ENCODE measurements around the gene EFTUD2.

DNA sequence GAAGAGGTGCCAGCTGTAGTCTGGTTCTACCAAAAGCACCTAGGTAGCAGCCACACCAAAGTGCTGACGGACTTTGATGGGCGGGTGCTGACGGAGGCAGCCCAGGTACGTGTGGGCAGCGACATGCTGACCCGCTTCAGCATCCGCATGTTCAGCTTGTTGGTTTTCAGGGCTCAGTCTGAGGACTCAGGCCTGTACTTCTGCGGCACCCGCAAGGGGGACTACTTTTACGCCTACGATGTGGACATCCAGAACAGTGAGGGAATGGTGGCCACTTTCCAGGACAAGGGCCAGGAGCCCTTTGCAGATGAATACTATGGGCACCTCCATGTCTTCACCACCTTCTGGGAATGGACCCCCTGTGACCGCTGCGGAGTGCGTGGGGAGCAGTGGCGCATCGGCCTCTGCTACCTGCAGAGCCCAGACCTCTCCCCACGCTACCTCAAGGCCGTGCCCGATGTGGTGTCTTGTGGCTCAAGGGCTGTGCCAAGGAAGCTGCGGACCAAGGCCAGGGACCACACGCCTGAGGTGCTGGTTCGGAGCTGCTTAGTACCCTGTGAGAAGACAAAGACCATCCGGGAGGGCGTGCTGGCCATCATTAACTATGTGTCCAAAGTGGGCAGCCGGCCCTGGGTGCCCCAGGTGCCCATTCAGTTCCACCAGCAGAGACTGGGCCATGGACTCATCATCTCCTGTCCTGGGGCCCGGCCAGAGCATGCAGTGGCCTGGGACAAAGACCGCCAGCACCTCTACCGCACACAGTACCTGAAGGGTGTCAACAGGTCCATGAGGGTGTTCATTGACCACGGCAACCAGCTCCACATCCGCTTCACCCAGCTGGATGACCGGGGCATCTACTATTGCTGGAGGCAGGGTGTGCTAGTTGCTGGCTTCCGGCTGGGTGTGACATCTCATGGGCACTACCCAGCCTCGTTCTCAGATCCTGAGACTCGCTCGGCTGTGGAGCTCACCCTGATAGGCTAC is 5.0 kb upstream of the EFTUD2 start:
- TF ChIP-seq, protein P1, sequence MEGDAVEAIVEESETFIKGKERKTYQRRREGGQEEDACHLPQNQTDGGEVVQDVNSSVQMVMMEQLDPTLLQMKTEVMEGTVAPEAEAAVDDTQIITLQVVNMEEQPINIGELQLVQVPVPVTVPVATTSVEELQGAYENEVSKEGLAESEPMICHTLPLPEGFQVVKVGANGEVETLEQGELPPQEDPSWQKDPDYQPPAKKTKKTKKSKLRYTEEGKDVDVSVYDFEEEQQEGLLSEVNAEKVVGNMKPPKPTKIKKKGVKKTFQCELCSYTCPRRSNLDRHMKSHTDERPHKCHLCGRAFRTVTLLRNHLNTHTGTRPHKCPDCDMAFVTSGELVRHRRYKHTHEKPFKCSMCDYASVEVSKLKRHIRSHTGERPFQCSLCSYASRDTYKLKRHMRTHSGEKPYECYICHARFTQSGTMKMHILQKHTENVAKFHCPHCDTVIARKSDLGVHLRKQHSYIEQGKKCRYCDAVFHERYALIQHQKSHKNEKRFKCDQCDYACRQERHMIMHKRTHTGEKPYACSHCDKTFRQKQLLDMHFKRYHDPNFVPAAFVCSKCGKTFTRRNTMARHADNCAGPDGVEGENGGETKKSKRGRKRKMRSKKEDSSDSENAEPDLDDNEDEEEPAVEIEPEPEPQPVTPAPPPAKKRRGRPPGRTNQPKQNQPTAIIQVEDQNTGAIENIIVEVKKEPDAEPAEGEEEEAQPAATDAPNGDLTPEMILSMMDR (IDR thresholded peaks at IDR 0.05 in 4 of 5, conservative IDR thresholded peaks at IDR 0.05 in 1 of 5): no peak
- TF ChIP-seq POLR2A (IDR thresholded peaks at IDR 0.05): no peak

Data from gastrocnemius medialis (tissue), 4 donors.